ENCODE results near the gene ACP6. TPM values are rescaled to one million over a fixed set of nuclear protein-coding genes. Genes with fewer than 3 reads are reported as not detected.

Gene ACP6
- total and polyA plus RNA-seq, 2 of the 13 experiments (the other 11 are each of a cell fraction or from before 2014, with no cell fraction given), result 18.1 to 33.7 TPM

- TF ChIP-seq REL (CRISPR knock-in tag; conservative IDR thresholded peaks at IDR 0.05) (0 out of 2 replicates have a peak, but pooled peaks have one; percentile 31), PHF21A (CRISPR knock-in tag; IDR thresholded peaks at IDR 0.05) (peak; percentile 24), ZNF274 (CRISPR knock-in tag; IDR thresholded peaks at IDR 0.05) (0 out of 2 replicates have a peak, but pooled peaks have one; percentile 19), PATZ1 (CRISPR knock-in tag; IDR thresholded peaks at IDR 0.05) (peak; percentile 69; the same call in 1 of the 2 replicates), MAF1 (CRISPR knock-in tag; IDR thresholded peaks at IDR 0.05; ENCODE audit: borderline replicate concordance) (0 out of 2 replicates have a peak, but pooled peaks have one; percentile 17), NCOR1 (IDR thresholded peaks at IDR 0.05; ENCODE audit: borderline replicate concordance, low read length) (no peak), THRA (CRISPR knock-in tag; IDR thresholded peaks at IDR 0.05; ENCODE audit: borderline replicate concordance) (peak; percentile 42; the same call in 1 of the 2 replicates), HOXA3 (CRISPR knock-in tag; IDR thresholded peaks at IDR 0.05) (peak; percentile 71; the same call in 1 of the 2 replicates), RBM39 (IDR thresholded peaks at IDR 0.05; ENCODE audit: low read depth, low read length, poor library complexity, severe bottlenecking) (peak; percentile 26), HIVEP1 (CRISPR knock-in tag; IDR thresholded peaks at IDR 0.05) (0 out of 2 replicates have a peak, but pooled peaks have one; percentile 21), CBX1 (IDR thresholded peaks at IDR 0.05; ENCODE audit: low read depth) (no peak), AHR (CRISPR knock-in tag; IDR thresholded peaks at IDR 0.05) (no peak), GATAD1 (CRISPR knock-in tag; IDR thresholded peaks at IDR 0.05) (peak; percentile 33; the same call in 1 of the 2 replicates), ZBED4 (CRISPR knock-in tag; IDR thresholded peaks at IDR 0.05; ENCODE audit: borderline replicate concordance) (peak; percentile 71; the same call in 1 of the 2 replicates), ZFY (CRISPR knock-in tag; IDR thresholded peaks at IDR 0.05) (peak; percentile 80), NCOA1 (CRISPR knock-in tag; IDR thresholded peaks at IDR 0.05) (0 out of 2 replicates have a peak, but pooled peaks have one; percentile 28), RBFOX2 (IDR thresholded peaks at IDR 0.05; ENCODE audit: low read depth, low read length) (peak; percentile 64), NR2C2 (CRISPR knock-in tag; IDR thresholded peaks at IDR 0.05; ENCODE audit: borderline replicate concordance) (peak; percentile 63; the same call in 1 of the 2 replicates), FOXA3 (CRISPR knock-in tag; IDR thresholded peaks at IDR 0.05) (peak; percentile 17; the same call in 1 of the 2 replicates), GZF1 (CRISPR knock-in tag; IDR thresholded peaks at IDR 0.05) (peak; percentile 7; the same call in 1 of the 2 replicates), ZNF496 (CRISPR knock-in tag; IDR thresholded peaks at IDR 0.05; ENCODE audit: insufficient replicate concordance) (no peak), ZNF414 (CRISPR knock-in tag; IDR thresholded peaks at IDR 0.05) (peak; percentile 96)
These were observed at the start of gene ACP6 (continued) for GRCh38 chr1:147670319-147671001.
